ENCODE measurements around the gene HCST.
"Not testable (repeated sequence)": the region's sequence is repeated elsewhere in the genome, so short reads cannot be mapped to it uniquely, and the experiment has no call there.

Gene HCST

DNA sequence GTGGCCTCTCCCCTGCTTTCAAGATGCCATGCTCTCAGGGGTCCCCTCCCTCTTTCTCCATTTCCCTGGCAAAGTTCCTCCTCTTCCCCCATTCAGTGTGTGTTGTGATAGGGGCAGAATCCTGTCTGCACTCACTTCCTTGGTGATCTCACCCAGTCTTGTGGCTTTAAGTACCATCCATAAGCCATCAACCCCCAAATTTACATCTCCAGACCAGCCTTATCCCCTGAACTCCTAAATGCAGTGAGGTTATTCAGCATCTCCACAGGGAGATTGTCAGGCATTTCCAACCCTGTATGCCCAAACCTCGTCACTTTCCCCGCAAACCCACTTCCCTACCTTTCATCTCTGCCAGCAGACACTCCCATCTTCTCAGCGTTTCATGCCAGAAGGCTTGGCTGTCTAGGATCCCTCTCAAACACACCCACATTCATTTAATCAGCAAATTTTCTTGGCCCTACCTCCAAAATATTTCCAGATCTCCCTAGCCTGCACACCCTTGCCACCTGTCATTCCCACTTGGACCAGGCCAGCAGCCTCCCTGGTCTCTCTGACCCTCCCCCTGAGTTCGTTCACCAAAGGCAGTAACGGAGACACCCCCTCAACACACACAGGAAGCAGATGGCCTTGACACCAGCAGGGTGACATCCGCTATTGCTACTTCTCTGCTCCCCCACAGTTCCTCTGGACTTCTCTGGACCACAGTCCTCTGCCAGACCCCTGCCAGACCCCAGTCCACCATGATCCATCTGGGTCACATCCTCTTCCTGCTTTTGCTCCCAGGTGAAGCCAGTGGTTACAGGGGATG, at the start of gene HCST:
HCST (plus strand) TSS at position 676 of the 808 bp plus-strand sequence; CDS start at position 741, 65 bp downstream.
- DNase-seq (ENCODE audit: low read depth): no peak

DNA sequence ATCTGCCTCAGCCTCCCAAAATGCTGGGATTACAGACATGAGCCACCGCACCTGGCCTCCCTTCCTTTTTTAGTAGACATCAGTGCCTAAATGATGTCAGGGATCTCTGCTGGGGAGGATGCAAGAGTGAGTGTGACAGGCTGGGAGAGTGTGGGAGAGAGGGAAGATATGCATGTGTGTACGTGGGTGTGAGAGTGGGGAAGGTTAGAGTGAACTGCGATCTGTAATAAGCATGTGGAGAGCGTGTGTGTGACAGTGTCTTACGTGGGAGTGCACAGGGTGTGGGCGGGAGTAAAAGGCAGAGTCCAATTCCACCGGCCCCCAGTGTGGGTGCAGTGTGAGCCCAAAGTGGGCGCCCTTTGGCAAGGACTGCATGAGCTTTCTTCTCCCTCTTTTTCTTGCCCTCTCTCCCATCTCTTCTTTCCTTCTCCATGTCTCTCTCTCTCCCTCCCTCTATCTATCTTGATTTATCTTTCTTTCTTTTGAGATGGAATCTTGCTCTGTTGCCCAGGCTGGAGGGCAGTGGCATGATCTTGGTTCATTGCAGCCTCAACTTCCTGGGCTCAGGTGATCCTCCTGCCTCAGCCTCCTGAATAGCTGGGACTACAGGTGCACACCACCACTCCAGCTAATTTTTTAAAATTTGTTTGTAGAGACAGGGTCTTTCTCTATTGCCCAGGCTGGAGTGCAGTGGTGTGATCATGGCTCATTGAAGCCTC, 49.1 kb upstream of the HCST start:
- DNase-seq (ENCODE audit: low read depth): no peak

GRCh38 chr19:35856546-35857149, 45.7 kb upstream of the HCST start, which contains the start of gene KIRREL2:
TSS of gene KIRREL2 (plus strand) at chr19:35856911. CDS start at chr19:35857120, 209 bp downstream.
- no peak for DNase-seq (ENCODE audit: low read depth)

- DNase-seq (ENCODE audit: low read depth): no peak
These were observed 44.0 kb upstream of the HCST start for GRCh38 chr19:35858311-35858710.

- no peak for DNase-seq (ENCODE audit: low read depth)
These were observed 42.9 kb upstream of the HCST start for GRCh38 chr19:35859414-35859813.

- DNase-seq (ENCODE audit: low read depth): no peak
These were observed 41.9 kb upstream of the HCST start for GRCh38 chr19:35860436-35860817.

- DNase-seq (ENCODE audit: low read depth): no peak
These were observed 41.3 kb upstream of the HCST start for GRCh38 chr19:35860818-35861639.

GRCh38 chr19:35861640-35862160, 40.6 kb upstream of the HCST start:
- DNase-seq (ENCODE audit: low read depth): no peak

DNA sequence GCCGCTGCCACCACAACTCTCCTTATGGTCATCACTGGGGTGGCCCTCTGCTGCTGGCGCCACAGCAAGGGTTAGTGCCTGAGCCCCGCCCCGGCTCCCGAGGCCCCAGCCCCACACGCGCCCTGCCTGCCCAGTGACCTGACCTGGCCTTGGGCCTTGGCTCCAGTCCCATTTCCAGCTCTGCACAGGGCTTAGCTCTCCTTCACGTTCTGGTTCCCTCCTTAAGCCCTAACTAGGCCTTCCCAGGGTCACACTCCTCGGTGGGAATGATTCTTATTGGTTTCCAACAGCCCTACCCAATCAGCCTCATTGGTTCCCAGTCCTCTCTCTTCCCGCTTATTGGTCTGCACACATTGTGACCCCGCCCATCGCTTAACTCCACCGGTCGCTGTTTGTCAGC, 39.8 kb upstream of the HCST start:
- DNase-seq (ENCODE audit: low read depth): no peak

- DNase-seq (ENCODE audit: low read depth): no peak
These were observed 39.3 kb upstream of the HCST start for GRCh38 chr19:35863018-35863417.

GRCh38 chr19:35868172-35868822, 34.0 kb upstream of the HCST start, which contains the start of gene APLP1:
TSS of gene APLP1 (plus strand) at chr19:35868574. CDS start at chr19:35868637, 63 bp downstream.
- no peak for DNase-seq (ENCODE audit: low read depth)

- DNase-seq (ENCODE audit: low read depth): no peak
These were observed 33.5 kb upstream of the HCST start for GRCh38 chr19:35868823-35869326.

DNA sequence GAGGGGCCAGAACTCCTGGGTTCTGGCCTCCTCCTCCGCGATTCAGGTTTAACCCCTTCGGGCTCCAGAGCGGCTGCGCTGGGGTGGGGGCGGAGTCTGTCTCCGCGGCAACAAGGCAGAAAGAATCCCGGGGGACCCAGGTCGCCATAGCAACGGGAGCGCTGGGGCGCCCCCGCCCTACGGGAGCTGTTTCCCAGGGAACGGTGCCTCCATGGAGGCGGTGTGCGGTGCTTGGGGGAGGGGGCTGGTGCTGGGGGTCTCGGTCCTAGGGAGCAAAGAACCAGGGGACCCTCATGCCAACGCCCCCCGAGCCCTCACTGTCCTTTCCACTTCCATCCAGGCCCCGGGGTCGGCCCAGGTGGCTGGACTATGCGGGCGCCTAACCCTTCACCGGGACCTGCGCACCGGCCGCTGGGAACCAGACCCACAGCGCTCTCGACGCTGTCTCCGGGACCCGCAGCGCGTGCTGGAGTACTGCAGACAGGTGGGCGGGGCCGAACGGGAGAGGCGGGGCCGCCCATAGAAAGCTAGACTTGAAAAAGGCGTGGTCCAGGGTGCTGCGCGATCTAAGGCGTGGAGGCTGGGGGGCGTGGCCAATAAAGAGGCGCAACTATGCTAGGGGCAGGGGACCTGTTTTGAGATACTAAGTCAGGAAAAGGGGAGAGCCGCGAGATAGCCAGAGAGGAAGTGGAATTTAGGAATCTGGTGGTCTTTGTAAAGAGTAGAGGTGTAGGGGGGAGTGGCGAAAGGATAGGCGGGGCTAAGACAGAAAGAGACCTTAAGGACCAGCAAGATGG, 32.8 kb upstream of the HCST start:
- peak; percentile 55 for DNase-seq (ENCODE audit: low read depth)

- DNase-seq (ENCODE audit: low read depth): not testable (repeated sequence)
These were observed 32.1 kb upstream of the HCST start for GRCh38 chr19:35870124-35870736.

DNA sequence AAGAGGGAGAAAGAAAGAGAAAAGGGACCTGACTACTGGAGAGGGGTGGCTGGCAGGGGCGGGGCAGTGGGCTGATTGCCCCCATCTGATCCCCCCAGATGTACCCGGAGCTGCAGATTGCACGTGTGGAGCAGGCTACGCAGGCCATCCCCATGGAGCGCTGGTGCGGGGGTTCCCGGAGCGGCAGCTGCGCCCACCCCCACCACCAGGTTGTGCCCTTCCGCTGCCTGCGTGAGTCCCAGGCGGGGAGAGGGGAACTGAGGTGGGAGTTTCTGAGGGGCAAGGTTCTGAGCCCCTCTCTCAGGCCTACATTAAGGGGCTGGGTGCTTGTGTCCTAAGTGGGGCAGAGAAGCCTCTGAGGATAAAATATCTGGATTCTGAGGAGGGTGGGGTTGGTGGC, 31.5 kb upstream of the HCST start:
- DNase-seq (ENCODE audit: low read depth): no peak

DNA sequence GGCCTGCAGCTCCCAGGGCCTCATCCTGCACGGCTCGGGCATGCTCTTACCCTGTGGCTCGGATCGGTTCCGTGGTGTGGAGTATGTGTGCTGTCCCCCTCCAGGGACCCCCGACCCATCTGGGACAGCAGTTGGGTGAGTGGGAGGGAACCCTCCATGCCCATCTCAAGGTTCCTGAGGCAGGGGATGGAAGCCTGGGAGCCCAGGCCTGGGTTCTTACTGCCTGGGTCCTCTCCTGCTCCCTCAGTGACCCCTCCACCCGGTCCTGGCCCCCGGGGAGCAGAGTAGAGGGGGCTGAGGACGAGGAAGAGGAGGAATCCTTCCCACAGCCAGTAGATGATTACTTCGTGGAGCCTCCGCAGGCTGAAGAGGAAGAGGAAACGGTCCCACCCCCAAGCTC, 30.7 kb upstream of the HCST start:
- DNase-seq (ENCODE audit: low read depth): no peak

DNA sequence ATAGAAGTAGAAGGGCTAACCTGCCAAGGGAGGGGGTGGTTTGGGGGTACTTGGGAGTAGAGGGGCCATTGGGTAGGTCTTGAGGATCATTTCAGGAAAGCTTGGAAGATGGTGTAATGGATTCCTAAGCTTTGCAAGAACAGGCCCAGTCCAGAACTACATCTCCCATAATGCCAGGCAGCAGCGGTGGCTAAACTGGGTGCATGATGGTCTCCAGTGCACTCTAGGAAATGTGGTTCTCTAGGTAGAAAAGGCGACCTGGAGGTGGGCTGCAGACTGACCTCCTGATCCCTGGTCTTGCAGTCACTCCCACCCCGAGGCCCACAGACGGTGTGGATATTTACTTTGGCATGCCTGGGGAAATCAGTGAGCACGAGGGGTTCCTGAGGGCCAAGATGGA, 30.1 kb upstream of the HCST start:
- DNase-seq (ENCODE audit: low read depth): no peak

DNA sequence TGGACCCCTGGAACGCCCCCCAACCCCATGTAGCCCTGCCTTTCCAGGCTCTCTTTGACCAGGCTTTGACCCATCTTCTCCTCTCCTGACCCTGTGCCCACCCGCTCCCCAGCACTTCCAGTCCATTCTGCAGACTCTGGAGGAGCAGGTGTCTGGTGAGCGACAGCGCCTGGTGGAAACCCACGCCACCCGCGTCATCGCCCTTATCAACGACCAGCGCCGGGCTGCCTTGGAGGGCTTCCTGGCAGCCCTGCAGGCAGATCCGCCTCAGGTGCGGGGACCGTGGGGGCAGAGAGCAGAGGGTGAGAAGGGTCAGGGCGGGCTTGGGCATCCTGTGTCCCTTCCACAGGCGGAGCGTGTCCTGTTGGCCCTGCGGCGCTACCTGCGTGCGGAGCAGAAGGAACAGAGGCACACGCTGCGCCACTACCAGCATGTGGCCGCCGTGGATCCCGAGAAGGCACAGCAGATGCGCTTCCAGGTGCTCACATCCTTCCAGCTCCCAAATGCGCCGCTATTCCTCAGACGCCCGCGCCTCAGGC, 27.9 kb upstream of the HCST start:
- no peak for DNase-seq (ENCODE audit: low read depth)

DNA sequence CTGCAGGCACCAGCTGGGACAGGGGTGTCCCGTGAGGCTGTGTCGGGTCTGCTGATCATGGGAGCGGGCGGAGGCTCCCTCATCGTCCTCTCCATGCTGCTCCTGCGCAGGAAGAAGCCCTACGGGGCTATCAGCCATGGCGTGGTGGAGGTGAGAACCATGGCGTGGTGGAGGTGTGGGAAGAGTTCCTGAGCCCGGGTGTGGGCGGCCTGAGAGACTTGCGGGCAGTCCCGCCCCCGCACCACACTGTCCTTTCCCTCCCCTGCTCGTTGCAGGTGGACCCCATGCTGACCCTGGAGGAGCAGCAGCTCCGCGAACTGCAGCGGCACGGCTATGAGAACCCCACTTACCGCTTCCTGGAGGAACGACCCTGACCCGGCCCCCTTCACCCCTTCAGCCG, 23.3 kb upstream of the HCST start:
- no peak for DNase-seq (ENCODE audit: low read depth)

Data from stimulated activated CD8-positive, alpha-beta memory T cell treated with anti-CD3 and anti-CD28 coated beads, Interleukin-15, amount 100 ng/mL, for 1 hour (primary cell).